HepG2 (cell line): Measurements from ENCODE around the gene PRKCZ. TPM values are rescaled to one million over a fixed set of nuclear protein-coding genes. Genes with fewer than 3 reads are reported as not detected.

ENCODE experiments used
- CENPT ChIP-seq: sonication (generic); formaldehyde crosslinking; IDR thresholded peaks from 2 replicates; pipeline ENCODE4 v1.8.0; 2022; ENCODE audit warnings: low read depth, mild to moderate bottlenecking, moderate library complexity, missing genetic modification reagents
- HOXD1 ChIP-seq: sonication (generic); formaldehyde crosslinking; IDR thresholded peaks from 2 replicates; pipeline ENCODE4 v1.5.0; 2020; ENCODE audit warnings: missing genetic modification reagents
- IKZF4 ChIP-seq: sonication (generic); formaldehyde crosslinking; IDR thresholded peaks from 2 replicates; pipeline ENCODE4 v1.5.1; 2020; ENCODE audit warnings: borderline replicate concordance, mild to moderate bottlenecking, low read depth, missing genetic modification reagents; ENCODE audit errors: not compliant biosample characterization
- IRF9 ChIP-seq: sonication (generic); formaldehyde crosslinking; IDR thresholded peaks from 2 replicates; pipeline ENCODE4 v1.8.0; 2022; ENCODE audit warnings: missing genetic modification reagents, mild to moderate bottlenecking, borderline replicate concordance
- POGK ChIP-seq: sonication (generic); formaldehyde crosslinking; conservative IDR thresholded peaks from 2 replicates; pipeline ENCODE4 v1.8.0; 2022; ENCODE audit warnings: mild to moderate bottlenecking, moderate library complexity, missing genetic modification reagents
- POLR2A ChIP-seq, 2 experiments: IDR thresholded peaks; 2 replicates each; pipeline ENCODE4 v1.6.1; 2011; ENCODE audit warnings: low read depth in 2 of 2, low read length in 2 of 2, mild to moderate bottlenecking in 1 of 2, moderate library complexity in 1 of 2; ENCODE audit not compliant: insufficient read depth in 1 of 2
- SAFB2 ChIP-seq: sonication (generic); formaldehyde crosslinking; IDR thresholded peaks from 2 replicates; pipeline ENCODE4 v1.5.1; 2020; ENCODE audit warnings: missing genetic modification reagents, low read depth, mild to moderate bottlenecking, borderline replicate concordance
- SMARCE1 ChIP-seq: fragments of 450-650 bp; IDR thresholded peaks from 2 replicates; pipeline ENCODE4 v1.6.1; 2017; ENCODE audit warnings: borderline replicate concordance
- SNAI1 ChIP-seq: sonication (generic); formaldehyde crosslinking; IDR thresholded peaks from 2 replicates; pipeline ENCODE4 v1.5.0; 2020; ENCODE audit warnings: mild to moderate bottlenecking, missing genetic modification reagents, borderline replicate concordance
- TBL1XR1 ChIP-seq: fragments of 150-350 bp; IDR thresholded peaks from 2 replicates; pipeline ENCODE4 v1.6.1; 2014; ENCODE audit warnings: borderline replicate concordance, low read length; ENCODE audit not compliant: partially characterized antibody
- TP53 ChIP-seq: sonication (generic); formaldehyde crosslinking; conservative IDR thresholded peaks from 2 replicates; pipeline ENCODE4 v1.4.0; 2020; ENCODE audit warnings: missing genetic modification reagents
- TRIM22 ChIP-seq: fragments of 450-650 bp; IDR thresholded peaks from 2 replicates; pipeline ENCODE4 v1.6.1; 2017
- XBP1 ChIP-seq: sonication (generic); formaldehyde crosslinking; IDR thresholded peaks from 2 replicates; pipeline ENCODE4 v1.5.0; 2020; ENCODE audit warnings: missing genetic modification reagents
- ZNF407 ChIP-seq: sonication (generic); formaldehyde crosslinking; IDR thresholded peaks from one replicate; pipeline ENCODE4 v1.5.1; 2020; ENCODE audit warnings: mild to moderate bottlenecking, missing genetic modification reagents; ENCODE audit errors: not compliant biosample characterization
- polyA plus RNA-seq, 8 experiments: library from polyadenylated mRNA; depleted of rRNA in 3 of 8; stranded (reverse) in 7 of 8; unstranded in 1 of 8; fragments of >200 nt; fragmentation: Illumina TruSeq in 4 of 8; extraction: Trizol in 4 of 8; gene quantifications; 2 replicates each; pipeline versions ENCODE4 v1.2.1 to v1.2.3, GENCODE V29; 2011 to 2016; ENCODE audit warnings: low read depth in 4 of 8, missing spikeins in 1 of 8, mixed read lengths in 1 of 8; ENCODE audit not compliant: insufficient read depth in 1 of 8
- total RNA-seq, 5 experiments: library from RNA; depleted of rRNA; stranded (reverse); fragments of >200 nt; fragmentation: Illumina TruSeq; extraction: Trizol; gene quantifications; 2 replicates each; pipeline ENCODE4 v1.2.3, GENCODE V29; 2016; ENCODE audit warnings: low read depth in 1 of 5

PRKCZ gene
- total and polyA plus RNA-seq, 2 of the 13 experiments (the other 11 are each of a cell fraction or from before 2014, with no cell fraction given), result 34.7 to 85.2 TPM

- TF ChIP-seq ZNF407 (CRISPR knock-in tag) (no peak), TP53 (CRISPR knock-in tag) (no peak), CENPT (CRISPR knock-in tag) (no peak), POLR2A (IDR thresholded peaks at IDR 0.05; ENCODE audit: insufficient read depth in 1 of 2, low read depth in 2 of 2, low read length in 2 of 2) (no peak), IRF9 (CRISPR knock-in tag) (no peak), TBL1XR1 (no peak), SMARCE1 (no peak), POGK (CRISPR knock-in tag) (no peak; the same call in 1 of the 2 replicates), TRIM22 (no peak), XBP1 (no peak), HOXD1 (CRISPR knock-in tag) (no peak), IKZF4 (no peak), SNAI1 (CRISPR knock-in tag) (no peak), SAFB2 (CRISPR knock-in tag) (no peak)
These were observed 5.5 kb upstream of the PRKCZ start (continued) for GRCh38 chr1:2044510-2045319.
